Cerebellar nuclear complex (tissue), 1 donor: ENCODE measurements around the gene FRZB.

Experiments used
- DNase-seq, 2 experiments: peaks; one replicate each; lab custom pipeline; 2025; lab: John Stamatoyannopoulos, UW

Gene FRZB

GRCh38 chr2:182784777-182785176 is 81.7 kb downstream of the FRZB start:
- no peak for DNase-seq

- no peak for DNase-seq
Measured at GRCh38 chr2:182784058-182784706, 82.3 kb downstream of the FRZB start.
